Urothelium cell line (cell line): ENCODE data around the gene MICAL3.

Source experiments
- DNase-seq: peaks from one replicate; pipeline ENCODE4 v3.0.0; 2011; ENCODE audit warnings: low spot score, mixed read lengths
- FAIRE-seq: peaks from 2 replicates; lab custom pipeline; 2011; peaks lifted over from hg19 to GRCh38; lab: Jason Lieb, UNC

The MICAL3 gene

GRCh38 chr22:17828502-17829080 is 195.8 kb downstream of the MICAL3 start:
- no peak for FAIRE-seq
- DNase-seq = no peak

GRCh38 chr22:17827466-17827865 is 196.9 kb downstream of the MICAL3 start:
- FAIRE-seq = no peak

DNA sequence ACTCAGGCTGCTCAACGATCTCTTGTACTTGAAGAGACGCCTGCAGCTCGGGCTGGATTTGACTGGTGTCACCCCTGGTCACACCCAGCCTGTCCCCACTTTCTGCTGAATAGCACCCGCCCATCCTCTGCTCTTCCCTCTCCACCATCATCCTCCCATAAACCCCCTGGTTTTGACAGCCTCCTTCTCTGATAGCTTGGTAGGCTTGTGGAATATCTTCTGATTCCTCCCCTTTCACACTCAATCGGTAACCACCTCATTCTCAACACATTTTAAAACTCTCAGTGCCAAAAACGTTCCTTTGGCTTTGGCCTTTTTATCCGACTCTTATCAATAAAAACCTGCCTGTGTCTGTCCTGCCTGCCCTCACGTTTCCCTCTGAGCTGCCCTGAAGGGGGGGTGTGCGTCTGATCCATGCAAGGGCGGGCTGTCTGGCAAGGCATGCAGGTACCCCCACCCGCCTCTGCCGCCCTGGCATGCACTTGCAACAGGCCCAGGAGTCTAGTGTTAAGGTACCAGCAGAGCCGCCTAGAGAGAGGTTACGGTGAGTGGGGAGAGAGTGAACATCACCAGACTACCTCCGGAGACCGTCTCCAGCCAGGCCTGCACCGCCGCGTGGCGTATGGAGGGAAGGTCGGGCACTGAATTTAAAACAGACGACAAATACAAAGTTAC is 198.3 kb downstream of the MICAL3 start:
- FAIRE-seq (no peak), DNase-seq (no peak)

More at GRCh38 chr22:17827466-17827865, 196.9 kb downstream of the MICAL3 start:
- DNase-seq = no peak

- no peak for DNase-seq
- FAIRE-seq = no peak
Measured at GRCh38 chr22:17824457-17824856, 199.9 kb downstream of the MICAL3 start.

DNA sequence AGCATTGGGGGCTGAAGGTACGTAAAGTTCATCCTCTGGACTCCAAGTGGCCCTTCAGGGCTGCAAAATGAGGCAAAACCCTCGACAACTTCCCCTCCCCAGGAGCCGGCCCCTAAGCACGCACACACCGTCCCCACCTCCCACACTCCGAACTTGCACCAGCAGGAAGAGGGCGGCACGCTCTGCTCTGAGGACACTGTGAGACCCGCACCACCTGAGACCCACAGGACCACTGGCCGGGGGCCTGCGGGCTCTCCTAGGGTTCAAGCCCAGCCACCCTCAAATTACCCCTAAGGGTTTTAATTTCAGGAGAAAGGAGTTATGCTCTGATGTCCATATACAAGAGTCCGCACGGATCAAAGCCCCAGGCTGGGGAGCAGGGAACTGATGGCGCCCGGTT is 200.4 kb downstream of the MICAL3 start:
- FAIRE-seq = no peak

DNA sequence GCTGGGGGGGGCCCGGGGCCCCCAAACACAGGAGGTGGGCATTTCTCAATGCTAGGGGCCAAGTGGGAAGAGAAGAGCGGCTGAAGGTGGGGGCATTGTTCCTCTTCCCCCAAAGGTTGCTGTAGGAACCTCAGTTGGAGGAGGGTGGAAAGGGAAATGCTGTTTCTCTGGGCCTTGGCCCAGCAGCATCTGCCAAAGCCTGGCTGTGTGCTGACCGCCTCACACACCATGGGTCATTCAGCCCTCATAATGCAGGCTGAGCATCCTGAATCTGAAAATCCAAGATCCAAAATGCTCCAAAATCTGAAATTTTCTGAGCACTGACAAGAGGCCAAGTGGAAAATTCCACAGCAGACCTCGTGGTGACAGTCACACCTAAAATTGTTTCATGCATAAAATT is 201.1 kb downstream of the MICAL3 start:
- FAIRE-seq (no peak), DNase-seq (no peak)

More for the DNA sequence above, 200.4 kb downstream of the MICAL3 start:
- DNase-seq = no peak

DNA sequence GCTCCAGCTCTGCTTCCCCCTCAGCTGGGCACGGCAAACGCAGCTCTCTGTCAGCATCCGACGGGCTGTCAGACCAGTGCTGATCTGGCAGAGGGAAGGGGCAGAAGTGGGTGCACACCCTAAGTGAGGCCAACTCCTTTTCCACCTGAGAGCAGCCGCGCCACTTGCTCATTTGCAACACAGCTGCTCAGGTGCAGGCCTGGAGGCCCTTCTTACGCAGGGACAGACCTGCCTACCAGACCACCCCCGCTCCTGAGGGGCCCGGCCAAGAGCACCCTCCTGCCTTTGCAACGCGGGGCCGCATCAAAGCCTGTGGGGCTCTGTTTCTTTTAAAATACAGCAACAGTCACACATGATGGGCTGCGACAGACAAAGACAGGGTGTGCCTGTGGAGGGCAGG is 202.3 kb downstream of the MICAL3 start:
- DNase-seq = no peak
- FAIRE-seq = no peak

GRCh38 chr22:17820879-17821439 is 203.4 kb downstream of the MICAL3 start:
- no peak for FAIRE-seq

DNA sequence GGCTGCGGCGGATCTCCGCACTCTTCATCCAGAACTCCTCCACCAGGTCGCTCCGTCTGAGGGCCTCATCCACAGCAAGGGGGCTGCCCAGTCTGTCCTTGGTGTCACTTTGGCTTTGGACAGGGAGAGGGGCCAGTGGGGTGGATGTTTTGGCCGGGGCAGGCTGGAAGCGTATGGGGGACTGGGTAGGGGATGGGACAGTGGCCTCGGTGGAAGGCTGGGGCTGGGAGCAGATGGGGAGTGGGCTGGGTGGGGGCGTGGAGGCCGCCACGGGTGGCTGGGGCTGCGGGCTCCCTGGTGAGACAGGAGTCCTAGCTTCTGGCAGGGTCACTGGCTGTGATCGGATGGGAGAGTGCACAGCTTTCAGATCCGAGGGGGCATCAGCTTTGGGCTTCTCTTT is 205.7 kb downstream of the MICAL3 start:
- DNase-seq (no peak), FAIRE-seq (no peak)

More at GRCh38 chr22:17820879-17821439, 203.4 kb downstream of the MICAL3 start:
- no peak for DNase-seq

DNA sequence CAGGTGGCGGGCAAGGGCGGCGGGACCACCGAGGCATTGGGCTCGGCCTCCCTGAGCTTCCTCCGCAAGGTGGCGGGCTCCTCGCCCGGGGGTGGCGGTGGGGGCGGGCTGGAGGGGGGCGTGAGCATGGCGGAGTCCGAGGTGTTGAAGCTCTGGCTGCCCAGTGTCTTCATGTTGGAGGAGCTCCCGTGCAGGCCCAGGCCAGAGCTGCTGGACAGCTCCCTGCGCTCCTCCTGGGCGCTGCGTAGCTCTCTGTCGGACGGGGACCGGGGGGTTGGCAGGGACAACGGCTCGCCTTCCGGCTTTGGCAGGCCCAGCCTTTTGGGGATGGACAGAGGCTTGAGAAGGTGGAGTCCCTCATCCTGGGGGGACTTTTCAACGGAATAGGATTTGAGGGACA is 206.2 kb downstream of the MICAL3 start:
- FAIRE-seq = no peak
- no peak for DNase-seq

DNA sequence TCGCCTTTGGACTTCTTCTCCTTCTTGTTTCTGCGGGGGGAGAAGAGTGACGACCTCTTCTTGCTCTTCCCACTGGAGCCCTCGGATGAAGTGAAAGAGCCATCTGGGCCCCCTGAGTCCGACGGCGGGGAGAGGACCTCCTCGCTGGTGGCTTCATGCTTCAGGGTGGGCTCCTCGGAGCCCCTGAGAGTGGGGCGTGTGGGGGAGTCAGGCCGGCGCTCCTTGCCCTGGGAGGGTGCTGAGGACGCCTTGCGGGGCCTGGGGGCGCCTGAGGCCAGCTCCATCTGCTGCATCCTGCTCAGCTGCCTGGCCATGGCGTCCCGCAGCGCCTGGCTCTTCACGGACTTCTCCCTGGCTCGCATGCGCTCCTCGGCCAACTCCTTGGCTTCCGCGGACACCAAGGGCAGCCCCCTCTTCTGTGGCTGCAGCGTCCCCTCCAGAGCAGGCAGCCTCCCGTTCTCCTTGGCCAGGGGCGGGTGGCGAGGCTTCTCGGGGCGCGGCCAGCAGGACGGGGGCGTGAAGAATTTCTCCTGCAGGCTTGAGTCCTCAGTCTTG is 206.8 kb downstream of the MICAL3 start:
- no peak for FAIRE-seq
- DNase-seq = no peak

DNA sequence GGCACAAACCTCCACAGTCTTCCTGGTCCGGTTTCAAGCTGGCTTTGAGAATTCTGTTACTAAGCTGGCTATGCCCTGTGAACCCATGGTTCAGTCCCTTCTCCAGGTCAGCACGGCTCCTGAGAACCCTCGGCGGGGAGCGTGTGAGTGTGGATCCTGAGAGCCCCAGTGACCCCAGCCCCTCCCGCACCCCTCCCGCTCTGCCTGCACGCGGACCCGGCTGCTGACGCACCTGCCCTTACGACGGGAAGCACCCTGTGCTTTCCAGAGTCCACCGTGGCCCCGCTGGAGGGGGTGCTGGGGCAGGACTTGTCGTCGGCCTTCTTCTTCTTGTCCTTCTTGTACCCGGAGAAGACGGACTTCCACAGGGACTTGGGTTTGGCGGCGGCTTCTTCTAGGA is 207.3 kb downstream of the MICAL3 start:
- FAIRE-seq (no peak), DNase-seq (no peak)

GRCh38 chr22:17816649-17817048 is 207.7 kb downstream of the MICAL3 start:
- FAIRE-seq (no peak), DNase-seq (no peak)

GRCh38 chr22:17815703-17816254 is 208.6 kb downstream of the MICAL3 start:
- FAIRE-seq (no peak), DNase-seq (no peak)

GRCh38 chr22:17814830-17815229 is 209.5 kb downstream of the MICAL3 start:
- no peak for DNase-seq
- FAIRE-seq = peak; percentile 48

GRCh38 chr22:17814084-17814483 is 210.3 kb downstream of the MICAL3 start:
- no peak for DNase-seq
- no peak for FAIRE-seq

DNA sequence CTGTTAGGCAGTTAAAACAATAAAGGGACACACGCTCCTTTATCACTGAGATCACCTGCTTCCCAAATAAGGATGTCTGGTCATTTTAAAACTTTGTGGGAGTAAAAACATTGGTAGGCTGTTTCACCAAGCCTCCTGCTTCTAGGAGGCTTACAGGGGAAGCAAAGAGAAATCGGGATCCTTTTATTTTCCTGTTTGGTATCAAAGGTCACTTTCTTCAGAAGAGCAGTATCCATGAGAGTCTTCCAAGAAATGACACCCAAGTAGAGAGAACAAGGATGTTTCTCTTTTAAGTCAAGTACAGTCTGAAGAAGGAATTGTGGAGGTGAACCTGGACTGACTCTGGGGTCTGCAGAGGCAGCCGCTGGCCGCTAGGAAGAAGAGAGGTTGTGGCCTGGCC is 213.2 kb downstream of the MICAL3 start:
- DNase-seq (no peak), FAIRE-seq (no peak)

DNA sequence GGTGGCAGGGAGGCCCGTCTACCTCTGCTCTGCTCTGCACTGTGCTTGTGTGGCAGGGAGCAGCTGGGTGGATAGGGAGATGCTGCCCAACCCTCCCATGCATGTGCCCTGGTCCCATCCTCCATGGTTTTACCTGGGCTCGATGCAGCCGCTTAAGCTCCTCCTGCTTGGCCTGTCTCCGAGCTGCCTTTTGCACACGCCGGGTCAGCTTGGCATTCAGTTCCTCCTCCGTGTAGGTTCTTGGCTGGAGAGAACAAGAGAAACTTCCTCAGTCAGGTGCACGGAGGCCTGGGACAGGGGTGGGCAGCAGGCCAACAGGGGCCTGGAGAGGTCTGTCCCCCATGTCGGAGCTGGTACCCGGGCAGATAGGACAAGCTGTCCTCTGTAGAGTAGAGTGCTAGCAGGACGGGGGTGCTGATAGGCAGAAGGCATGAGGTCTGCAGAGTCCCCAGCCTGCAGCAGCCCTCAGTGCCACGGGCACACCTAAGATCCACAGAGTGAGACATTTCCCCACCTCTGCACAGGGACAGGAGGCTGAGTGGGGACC is 213.7 kb downstream of the MICAL3 start:
- FAIRE-seq (no peak), DNase-seq (no peak)

DNA sequence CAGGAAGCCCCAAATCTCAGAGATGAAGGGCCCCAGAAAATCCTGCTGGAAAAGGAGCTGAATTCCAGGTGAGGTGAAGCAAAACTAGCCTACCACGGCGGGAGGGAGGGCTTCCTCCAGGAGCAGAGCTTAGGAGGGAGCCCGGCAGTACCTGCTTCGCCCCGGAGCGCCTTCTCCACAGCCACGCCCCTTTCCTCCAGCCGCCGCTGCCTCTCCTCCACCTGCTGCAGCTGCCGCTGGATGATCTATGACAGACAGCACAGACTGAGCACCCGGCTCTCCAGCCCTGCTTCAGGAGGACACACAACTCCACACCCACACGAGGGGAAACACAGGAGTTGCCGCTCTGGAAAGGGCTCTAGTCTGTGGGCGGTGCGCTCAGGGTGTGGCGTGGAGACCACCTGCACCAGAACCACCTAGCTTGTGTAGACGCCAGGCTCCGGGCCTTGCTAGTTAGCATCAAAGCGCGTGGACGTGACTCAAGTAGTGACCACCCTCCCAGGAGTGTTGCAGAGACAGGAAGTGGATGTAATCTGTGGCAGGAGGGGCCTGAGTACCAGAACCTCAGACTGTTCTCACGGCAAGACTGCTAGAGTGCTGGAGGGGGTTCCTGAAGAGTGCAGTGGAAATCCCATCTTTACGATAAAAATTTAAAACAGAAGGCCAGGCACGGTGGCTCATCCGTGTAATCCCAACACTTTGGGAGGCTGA is 215.5 kb downstream of the MICAL3 start:
- no peak for DNase-seq

DNA sequence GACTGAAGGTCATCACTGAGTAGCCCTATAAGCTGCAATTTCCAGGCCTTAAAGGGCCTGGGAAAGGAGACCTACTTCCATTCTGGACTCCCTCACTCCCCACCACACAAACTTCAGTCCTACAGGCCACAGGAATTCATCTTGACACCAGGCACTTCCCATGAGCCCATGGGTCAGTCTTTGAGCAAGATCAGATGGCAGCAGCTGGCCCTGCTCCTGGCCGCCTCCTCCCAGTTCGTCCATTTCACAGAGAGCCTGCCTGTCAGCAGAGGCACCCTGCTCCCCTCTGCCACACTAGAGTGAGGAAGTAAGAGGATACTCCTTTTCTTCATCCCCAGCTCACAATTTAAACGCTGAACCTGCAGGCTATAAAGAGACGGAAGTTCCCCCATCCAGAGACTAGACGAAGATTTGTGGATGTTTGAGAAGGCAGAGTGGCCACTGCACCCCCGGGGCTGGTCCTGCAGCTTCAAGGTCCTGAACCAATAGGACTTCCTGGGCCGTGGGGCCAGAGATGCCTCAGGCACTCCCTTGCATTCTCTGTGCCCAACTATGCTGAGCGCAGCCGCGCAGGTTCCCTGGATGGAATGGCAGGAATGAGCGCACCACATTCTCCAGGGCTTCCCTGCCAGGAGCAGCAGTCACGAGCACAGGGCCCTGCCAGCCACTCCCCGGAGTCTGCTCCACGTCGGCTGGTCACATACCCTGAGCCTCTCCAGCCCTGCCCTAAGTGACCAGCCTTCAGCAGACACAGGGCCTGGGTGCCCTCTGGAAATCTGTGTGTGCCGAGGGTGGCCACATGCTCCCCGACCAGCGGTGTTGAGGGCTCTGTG is 216.6 kb downstream of the MICAL3 start:
- FAIRE-seq (no peak), DNase-seq (no peak)

More for the DNA sequence above, 215.5 kb downstream of the MICAL3 start:
- FAIRE-seq = no peak
